ENCODE results near the gene SLC30A10. TPM values are rescaled to one million over a fixed set of nuclear protein-coding genes. Genes with fewer than 3 reads are reported as not detected.
A peak's percentile ranks its signal among the peaks of the same experiment; 100 is the strongest.
"Not testable (repeated sequence)": the region's sequence is repeated elsewhere in the genome, so short reads cannot be mapped to it uniquely, and the experiment has no call there.

Gene SLC30A10
- polyA plus RNA-seq, 1 donor = 24.3 TPM

DNA sequence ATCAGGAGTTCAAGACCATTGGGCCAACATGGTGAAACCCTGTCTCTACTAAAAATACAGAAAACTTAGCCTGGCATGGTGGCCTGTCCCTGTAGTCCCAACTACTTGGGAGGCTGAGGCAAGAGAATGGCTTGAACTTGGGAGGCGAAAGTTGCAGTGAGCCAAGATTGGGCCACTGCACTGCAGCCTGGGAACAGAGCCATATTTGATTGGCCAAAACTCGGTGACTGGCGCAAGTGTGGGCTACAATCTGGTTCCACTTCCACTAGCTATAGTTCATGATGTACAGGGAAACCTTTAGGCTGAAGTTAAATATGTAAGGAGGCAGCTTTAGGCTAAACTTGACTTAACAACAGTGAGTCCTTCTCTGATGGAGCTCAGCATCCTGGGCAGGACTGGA lies 20.2 kb downstream of the SLC30A10 start:
- Histone ChIP-seq H3K4me3 (ENCODE audit: low read length) (no peak overlapping the region), H3K4me1 (ENCODE audit: control insufficient read depth, insufficient read depth, low read length) (peaks cover 4% of the 10 kb centered on the region), H3K9me3 (ENCODE audit: control insufficient read depth, low read depth, low read length) (no peaks in the 10 kb centered on the region), H3K27ac (ENCODE audit: low read length) (no peak overlapping the region), H3K27me3 (ENCODE audit: control insufficient read depth, insufficient read depth, low read length) (no peaks in the 10 kb centered on the region), H3K36me3 (ENCODE audit: control insufficient read depth, insufficient read depth, low read length) (no peaks in the 10 kb centered on the region)
- WGBS (ENCODE audit: insufficient coverage, low lambda C conversion rate) = no CpG with 5 or more reads among the region's 3 CpGs
- no peak for DNase-seq

DNA sequence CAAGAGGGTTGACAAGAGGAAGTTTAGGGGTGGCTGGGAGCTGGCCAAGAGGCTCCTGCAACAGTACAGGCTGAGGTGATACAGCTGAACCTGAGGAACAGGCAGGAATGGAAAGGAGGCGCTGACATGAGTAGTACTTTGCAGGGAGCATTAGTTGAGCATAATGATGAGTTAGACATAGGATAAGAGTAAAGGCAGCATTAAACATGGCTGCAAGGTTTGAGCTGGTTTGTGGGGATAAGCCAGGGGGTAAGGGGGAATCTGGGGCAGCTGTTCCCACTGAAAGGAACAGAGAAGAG lies 20.6 kb downstream of the SLC30A10 start:
- H3K27ac ChIP-seq (ENCODE audit: low read length) = no peak overlapping the region
- H3K27me3 ChIP-seq (ENCODE audit: control insufficient read depth, insufficient read depth, low read length) = no peaks in the 10 kb centered on the region
- H3K4me3 ChIP-seq (ENCODE audit: low read length) = no peak overlapping the region
- peaks cover 9% of the 10 kb centered on the region for H3K4me1 ChIP-seq (ENCODE audit: control insufficient read depth, insufficient read depth, low read length)
- DNase-seq = no peak
- no peaks in the 10 kb centered on the region for H3K36me3 ChIP-seq (ENCODE audit: control insufficient read depth, insufficient read depth, low read length)
- no CpG with 5 or more reads among the region's 1 CpG for WGBS (ENCODE audit: insufficient coverage, low lambda C conversion rate)
- H3K9me3 ChIP-seq (ENCODE audit: control insufficient read depth, low read depth, low read length) = no peaks in the 10 kb centered on the region

DNA sequence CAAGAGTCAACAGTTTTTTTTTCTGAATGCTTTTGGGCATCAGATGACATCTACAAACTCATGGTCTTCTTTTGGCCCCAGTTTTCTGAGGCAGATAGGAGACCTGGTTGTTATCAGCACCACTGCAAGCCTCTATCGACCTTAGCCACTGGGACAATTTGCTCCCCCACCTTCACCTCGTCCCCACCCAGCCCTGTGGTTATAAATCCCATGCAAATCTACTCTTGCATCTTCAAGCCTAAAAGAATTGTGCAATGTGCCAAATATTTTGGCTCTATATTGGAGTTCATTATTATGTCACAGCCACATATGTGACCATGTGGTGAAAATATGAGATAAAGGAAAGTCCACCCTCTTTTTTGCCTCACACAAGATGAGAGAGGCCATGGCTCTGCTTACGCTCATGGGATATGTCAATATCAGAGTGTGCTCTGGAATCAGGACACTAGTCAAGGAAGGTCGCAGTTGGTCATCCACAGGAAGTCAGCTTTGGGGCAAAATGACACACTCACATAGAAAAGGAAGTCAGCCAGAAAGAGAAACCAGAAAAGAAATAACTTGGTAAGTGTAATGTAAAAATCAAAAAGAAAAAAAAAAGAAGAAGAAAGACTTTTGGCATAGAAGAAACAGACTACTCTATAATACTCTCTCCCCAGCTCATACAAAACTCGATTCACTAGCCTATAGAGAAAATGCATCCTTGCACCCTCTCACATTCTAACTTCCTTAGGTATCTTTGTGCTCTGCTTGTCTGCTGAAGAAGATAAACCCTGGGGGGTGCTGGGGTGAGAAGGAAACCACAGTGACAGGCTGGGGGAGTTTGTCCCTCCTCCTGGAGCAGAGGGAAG lies 21.2 kb downstream of the SLC30A10 start:
- no peaks in the 10 kb centered on the region for H3K9me3 ChIP-seq (ENCODE audit: control insufficient read depth, low read depth, low read length)
- DNase-seq = no peak
- H3K4me3 ChIP-seq (ENCODE audit: low read length) = no peak overlapping the region
- H3K36me3 ChIP-seq (ENCODE audit: control insufficient read depth, insufficient read depth, low read length) = no peaks in the 10 kb centered on the region
- H3K4me1 ChIP-seq (ENCODE audit: control insufficient read depth, insufficient read depth, low read length) = peaks cover 9% of the 10 kb centered on the region
- H3K27me3 ChIP-seq (ENCODE audit: control insufficient read depth, insufficient read depth, low read length) = no peaks in the 10 kb centered on the region
- WGBS (ENCODE audit: insufficient coverage, low lambda C conversion rate) = 67% methylated on average over 1 of the region's 5 CpGs
- no peak overlapping the region for H3K27ac ChIP-seq (ENCODE audit: low read length)

DNA sequence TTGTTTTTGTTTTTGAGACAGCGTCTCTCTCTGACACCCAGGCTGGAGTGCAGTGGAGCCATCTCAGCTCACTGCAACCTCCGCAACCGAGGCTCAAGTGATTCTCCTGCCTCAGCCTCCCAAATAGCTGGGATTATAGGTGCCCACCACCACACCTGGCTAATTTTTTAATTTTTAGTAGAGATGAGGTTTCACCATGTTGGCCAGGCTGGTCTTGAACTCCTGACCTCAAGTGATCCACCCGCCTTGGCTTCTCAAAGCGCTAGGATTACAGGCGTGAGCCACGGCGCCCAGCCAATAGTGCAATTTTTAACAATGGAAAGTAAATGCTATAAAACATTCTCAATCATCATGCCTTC lies 21.8 kb downstream of the SLC30A10 start:
- not testable (repeated sequence) for H3K4me3 ChIP-seq (ENCODE audit: low read length); DNase-seq; H3K9me3 ChIP-seq (ENCODE audit: control insufficient read depth, low read depth, low read length); H3K27ac ChIP-seq (ENCODE audit: low read length); H3K36me3 ChIP-seq (ENCODE audit: control insufficient read depth, insufficient read depth, low read length); H3K4me1 ChIP-seq (ENCODE audit: control insufficient read depth, insufficient read depth, low read length); H3K27me3 ChIP-seq (ENCODE audit: control insufficient read depth, insufficient read depth, low read length)
- WGBS (ENCODE audit: insufficient coverage, low lambda C conversion rate) = no CpG with 5 or more reads among the region's 8 CpGs

DNA sequence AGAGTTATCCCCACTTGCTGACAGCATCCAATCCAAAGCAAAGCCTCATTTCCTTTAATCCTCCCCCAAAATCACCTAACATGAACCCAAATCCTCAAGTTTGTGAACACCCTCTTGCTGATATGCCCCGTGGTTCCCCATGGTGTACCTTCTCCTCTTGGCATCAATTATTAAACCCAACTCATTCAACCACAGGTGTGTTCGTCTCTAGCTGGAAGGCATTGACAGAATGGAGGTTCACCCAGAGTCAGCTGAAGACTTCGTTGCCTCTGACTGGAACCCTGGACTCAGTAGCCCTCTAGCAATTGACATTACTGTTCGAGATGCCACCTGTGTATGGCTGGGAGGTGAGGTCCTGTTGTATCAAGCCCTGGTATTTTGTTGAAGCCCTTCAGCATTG lies 22.8 kb downstream of the SLC30A10 start:
- Histone ChIP-seq H3K9me3 (ENCODE audit: control insufficient read depth, low read depth, low read length) (no peaks in the 10 kb centered on the region), H3K4me3 (ENCODE audit: low read length) (no peak overlapping the region), H3K27ac (ENCODE audit: low read length) (no peak overlapping the region), H3K36me3 (ENCODE audit: control insufficient read depth, insufficient read depth, low read length) (no peaks in the 10 kb centered on the region), H3K27me3 (ENCODE audit: control insufficient read depth, insufficient read depth, low read length) (no peaks in the 10 kb centered on the region), H3K4me1 (ENCODE audit: control insufficient read depth, insufficient read depth, low read length) (peaks cover 9% of the 10 kb centered on the region)
- WGBS (ENCODE audit: insufficient coverage, low lambda C conversion rate) = no CpG with 5 or more reads among the region's 4 CpGs
- DNase-seq = no peak

DNA sequence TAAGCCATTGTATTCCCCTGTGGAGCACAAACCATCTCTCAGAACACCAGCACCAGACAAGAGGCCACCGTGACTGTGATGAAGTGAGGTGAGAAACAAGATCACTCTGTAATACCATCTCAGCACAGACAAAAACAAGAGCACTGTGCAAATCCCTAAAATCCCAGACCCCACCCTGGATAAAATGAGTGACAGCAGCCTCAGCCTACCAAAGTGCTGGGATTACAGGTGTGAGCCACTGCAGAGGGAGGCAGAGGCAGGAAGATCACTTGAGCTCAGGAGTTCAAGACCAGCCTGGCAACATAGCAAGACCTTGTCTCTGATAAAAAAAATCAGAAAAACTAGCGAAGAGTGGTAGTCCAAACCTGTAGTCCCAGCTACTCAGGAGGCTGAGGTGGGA lies 23.4 kb downstream of the SLC30A10 start:
- Histone ChIP-seq H3K27me3 (ENCODE audit: control insufficient read depth, insufficient read depth, low read length) (no peaks in the 10 kb centered on the region), H3K4me1 (ENCODE audit: control insufficient read depth, insufficient read depth, low read length) (peaks cover 9% of the 10 kb centered on the region), H3K9me3 (ENCODE audit: control insufficient read depth, low read depth, low read length) (no peaks in the 10 kb centered on the region), H3K36me3 (ENCODE audit: control insufficient read depth, insufficient read depth, low read length) (no peaks in the 10 kb centered on the region), H3K4me3 (ENCODE audit: low read length) (no peak overlapping the region), H3K27ac (ENCODE audit: low read length) (no peak overlapping the region)
- WGBS (ENCODE audit: insufficient coverage, low lambda C conversion rate) = no CpG with 5 or more reads among the region's 2 CpGs
- DNase-seq = no peak

DNA sequence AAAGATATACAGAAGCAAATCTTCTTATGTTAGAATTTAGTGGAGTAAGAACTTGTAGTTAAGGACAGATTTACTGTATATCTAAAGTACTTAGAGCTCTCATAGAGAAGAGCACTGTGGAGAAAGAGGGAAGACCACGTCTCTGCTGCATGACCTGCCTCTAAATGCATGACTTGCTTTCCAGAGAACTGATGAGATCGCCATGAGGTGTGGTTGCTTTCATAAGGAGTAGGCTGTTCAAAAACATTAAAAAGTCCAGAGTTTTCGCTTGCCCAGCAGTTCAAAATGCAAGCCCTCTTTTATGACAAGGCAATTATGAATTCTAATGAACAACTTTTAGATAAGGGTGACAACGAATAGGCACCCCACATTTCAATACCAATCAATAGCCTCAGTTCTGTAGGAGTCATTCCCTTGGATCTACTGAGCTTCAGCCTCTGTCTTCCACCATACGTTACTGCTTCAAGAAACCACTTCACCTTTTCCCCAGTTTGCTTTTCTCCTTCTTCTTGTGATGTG lies 24.9 kb downstream of the SLC30A10 start:
- no peak for DNase-seq
- WGBS (ENCODE audit: insufficient coverage, low lambda C conversion rate) = no CpG with 5 or more reads among the region's 5 CpGs

DNA sequence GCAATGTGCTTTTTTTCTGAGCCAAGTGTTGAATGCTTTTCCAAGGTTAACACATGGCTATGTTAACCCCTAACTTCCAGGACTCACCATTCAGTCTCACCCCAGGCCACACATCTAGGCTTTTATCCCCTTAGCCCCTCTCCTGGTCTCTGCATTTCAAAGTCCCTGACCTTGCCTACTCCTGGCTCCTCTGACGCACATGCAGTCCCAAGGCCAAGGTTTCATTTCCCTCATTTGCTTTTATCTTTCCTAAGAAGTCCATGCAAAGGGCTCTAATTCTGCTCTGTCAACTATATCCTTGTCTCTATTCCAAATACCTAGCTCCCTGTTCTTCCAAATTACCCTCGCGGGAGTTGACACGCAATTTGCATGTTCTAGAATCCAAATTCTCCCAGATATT lies 25.4 kb downstream of the SLC30A10 start:
- peaks cover 14% of the 10 kb centered on the region for H3K4me1 ChIP-seq (ENCODE audit: control insufficient read depth, insufficient read depth, low read length)
- no peak overlapping the region for H3K27ac ChIP-seq (ENCODE audit: low read length)
- WGBS (ENCODE audit: insufficient coverage, low lambda C conversion rate) = 17% methylated on average over 1 of the region's 4 CpGs
- no peaks in the 10 kb centered on the region for H3K27me3 ChIP-seq (ENCODE audit: control insufficient read depth, insufficient read depth, low read length)
- H3K4me3 ChIP-seq (ENCODE audit: low read length) = no peak overlapping the region
- no peaks in the 10 kb centered on the region for H3K9me3 ChIP-seq (ENCODE audit: control insufficient read depth, low read depth, low read length)
- DNase-seq = peak in 1 of 2 donors; percentile 69
- H3K36me3 ChIP-seq (ENCODE audit: control insufficient read depth, insufficient read depth, low read length) = no peaks in the 10 kb centered on the region

More for the DNA sequence above, 24.9 kb downstream of the SLC30A10 start:
- Histone ChIP-seq H3K9me3 (ENCODE audit: control insufficient read depth, low read depth, low read length) (no peaks in the 10 kb centered on the region), H3K4me3 (ENCODE audit: low read length) (no peak overlapping the region), H3K27ac (ENCODE audit: low read length) (no peak overlapping the region), H3K4me1 (ENCODE audit: control insufficient read depth, insufficient read depth, low read length) (peaks cover 11% of the 10 kb centered on the region), H3K27me3 (ENCODE audit: control insufficient read depth, insufficient read depth, low read length) (no peaks in the 10 kb centered on the region), H3K36me3 (ENCODE audit: control insufficient read depth, insufficient read depth, low read length) (no peaks in the 10 kb centered on the region)

DNA sequence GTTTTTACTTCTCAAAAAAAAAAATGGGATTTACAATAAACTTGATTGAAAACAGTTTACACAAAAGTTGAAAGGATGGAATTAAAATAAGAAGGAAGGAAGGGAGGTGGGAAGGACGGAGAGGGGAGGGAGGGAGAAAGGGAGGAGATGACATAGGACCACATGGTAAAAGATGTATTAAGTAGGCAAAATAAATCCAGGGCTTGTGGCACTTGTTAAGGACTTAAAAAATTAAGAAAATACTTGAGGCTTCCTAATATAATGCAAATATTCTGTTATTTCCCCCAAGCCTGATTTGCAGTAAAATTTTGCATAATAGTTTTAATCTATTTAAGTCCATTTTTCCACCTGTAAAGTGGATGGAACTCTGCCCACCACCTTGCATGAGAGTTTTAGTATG lies 27.5 kb downstream of the SLC30A10 start:
- no peak overlapping the region for H3K27ac ChIP-seq (ENCODE audit: low read length)
- H3K9me3 ChIP-seq (ENCODE audit: control insufficient read depth, low read depth, low read length) = no peaks in the 10 kb centered on the region
- peaks cover 19% of the 10 kb centered on the region for H3K4me1 ChIP-seq (ENCODE audit: control insufficient read depth, insufficient read depth, low read length)
- no peaks in the 10 kb centered on the region for H3K36me3 ChIP-seq (ENCODE audit: control insufficient read depth, insufficient read depth, low read length)
- WGBS (ENCODE audit: insufficient coverage, low lambda C conversion rate) = no CpG with 5 or more reads among the region's 1 CpG
- DNase-seq = no peak
- no peaks in the 10 kb centered on the region for H3K27me3 ChIP-seq (ENCODE audit: control insufficient read depth, insufficient read depth, low read length)
- H3K4me3 ChIP-seq (ENCODE audit: low read length) = no peak overlapping the region

DNA sequence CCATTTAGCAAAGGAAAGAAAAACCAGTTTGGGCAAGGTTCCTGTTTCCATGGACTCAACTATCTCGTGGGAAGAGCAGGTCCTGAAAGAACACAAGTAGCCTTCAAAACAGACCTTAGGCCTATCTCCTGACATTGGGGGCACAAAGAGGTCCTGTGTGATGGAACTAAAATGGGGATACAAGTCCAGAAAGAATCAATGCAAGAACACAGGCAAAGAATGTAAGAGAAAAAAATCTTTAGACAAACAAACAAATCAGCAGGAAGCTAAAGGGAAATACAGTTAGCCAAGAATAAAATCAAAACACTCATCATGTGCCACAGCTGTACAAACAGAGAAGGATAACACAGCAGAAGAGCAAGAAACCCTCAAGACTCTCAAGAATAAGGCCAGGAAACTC lies 28.2 kb downstream of the SLC30A10 start:
- Histone ChIP-seq H3K9me3 (ENCODE audit: control insufficient read depth, low read depth, low read length) (no peaks in the 10 kb centered on the region), H3K4me3 (ENCODE audit: low read length) (no peak overlapping the region), H3K27me3 (ENCODE audit: control insufficient read depth, insufficient read depth, low read length) (no peaks in the 10 kb centered on the region), H3K36me3 (ENCODE audit: control insufficient read depth, insufficient read depth, low read length) (no peaks in the 10 kb centered on the region), H3K4me1 (ENCODE audit: control insufficient read depth, insufficient read depth, low read length) (peaks cover 19% of the 10 kb centered on the region), H3K27ac (ENCODE audit: low read length) (no peak overlapping the region)
- no CpG with 5 or more reads among the region's 1 CpG for WGBS (ENCODE audit: insufficient coverage, low lambda C conversion rate)
- no peak for DNase-seq

DNA sequence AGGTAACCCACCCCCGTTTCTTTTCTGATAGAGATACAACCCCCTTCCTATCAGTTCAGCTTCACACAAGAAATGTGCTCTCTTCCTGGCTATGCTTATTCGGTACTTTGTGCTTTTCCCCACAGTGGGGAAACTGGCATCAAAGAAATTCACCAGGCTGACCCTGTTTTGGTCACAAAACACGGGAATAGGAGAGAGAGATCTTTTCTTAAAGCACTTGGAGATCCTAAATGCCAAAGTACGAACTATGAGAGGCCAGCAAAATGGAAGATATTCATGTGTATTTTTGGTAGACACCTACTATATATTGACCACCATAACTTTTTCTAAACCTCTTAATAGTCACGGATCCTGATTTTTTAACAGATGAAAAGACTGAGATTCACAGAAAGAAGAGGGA lies 30.0 kb downstream of the SLC30A10 start:
- Histone ChIP-seq H3K36me3 (ENCODE audit: control insufficient read depth, insufficient read depth, low read length) (no peaks in the 10 kb centered on the region), H3K4me3 (ENCODE audit: low read length) (no peak overlapping the region), H3K9me3 (ENCODE audit: control insufficient read depth, low read depth, low read length) (no peaks in the 10 kb centered on the region), H3K4me1 (ENCODE audit: control insufficient read depth, insufficient read depth, low read length) (peaks cover 16% of the 10 kb centered on the region), H3K27me3 (ENCODE audit: control insufficient read depth, insufficient read depth, low read length) (no peaks in the 10 kb centered on the region), H3K27ac (ENCODE audit: low read length) (no peak overlapping the region)
- no peak for DNase-seq
- WGBS (ENCODE audit: insufficient coverage, low lambda C conversion rate) = 88% methylated on average over 1 of the region's 5 CpGs
